CD4-positive, alpha-beta T cell (primary cell): ENCODE measurements around the gene TBC1D22A. TPM values are rescaled to one million over a fixed set of nuclear protein-coding genes. Genes with fewer than 3 reads are reported as not detected.

Experiments
- ATAC-seq: fragments of 200-7000 bp; cut with Tn5 transposase; one replicate; pipeline ENCODE4 v1.10.0; 2022; ENCODE audit warnings: mild to moderate bottlenecking; ENCODE audit not compliant: poor library complexity
- CTCF ChIA-PET: fragments of 350-600 bp; sonication (Branson Sonifier 250); formaldehyde crosslinking; loops from one replicate; lab custom pipeline; 2021; ENCODE audit warnings: antibody characterized with exemption, inconsistent platforms; lab: Charles Lee
- POLR2A ChIA-PET: fragments of 350-600 bp; sonication (Branson Sonifier 250); formaldehyde crosslinking; loops from one replicate; lab custom pipeline; 2021; ENCODE audit warnings: antibody characterized with exemption, inconsistent platforms; lab: Charles Lee
- DNase-seq, 14 experiments: peaks; one replicate each; pipeline ENCODE4 v3.0.0-alpha.2; 2013 to 2020; ENCODE audit warnings: mixed read lengths in 2 of 14
- H3K27ac ChIP-seq, 2 donors: one replicate each; pipeline versions ENCODE4 v1.5.1 to v1.7.0; 2013; ENCODE audit warnings: low read length in 2 of 2, low read depth in 1 of 2, mild to moderate bottlenecking in 1 of 2
- H3K27me3 ChIP-seq, 2 experiments: 1 replicate in 1 of 2; 2 replicates in 1 of 2; pipeline versions ENCODE4 v1.6.1 to v1.7.0; 2013; ENCODE audit warnings: low read length in 2 of 2, control low read depth in 1 of 2, mild to moderate bottlenecking in 1 of 2, moderate library complexity in 1 of 2; ENCODE audit not compliant: insufficient read depth in 2 of 2, control insufficient read depth in 1 of 2
- H3K36me3 ChIP-seq: one replicate; pipeline ENCODE4 v1.6.1; 2013; ENCODE audit warnings: low read length, control low read depth; ENCODE audit not compliant: insufficient read depth
- H3K4me1 ChIP-seq: one replicate; pipeline ENCODE4 v1.6.1; 2013; ENCODE audit warnings: low read length, control low read depth; ENCODE audit not compliant: insufficient read depth
- H3K4me3 ChIP-seq: one replicate; pipeline ENCODE4 v1.5.1; 2013; ENCODE audit warnings: mild to moderate bottlenecking, low read length, moderate library complexity
- H3K9me3 ChIP-seq, 2 experiments: 1 replicate in 1 of 2; 2 replicates in 1 of 2; pipeline versions ENCODE4 v1.6.1 to v1.7.0; 2013; ENCODE audit warnings: low read length in 2 of 2, mild to moderate bottlenecking in 2 of 2, control low read depth in 1 of 2, moderate library complexity in 1 of 2; ENCODE audit not compliant: control insufficient read depth in 1 of 2, insufficient read depth in 1 of 2
- H3K27ac Mint-ChIP-seq: one replicate; pipeline ENCODE4 v1.8.0; 2020; ENCODE audit warnings: mixed read lengths
- H3K27me3 Mint-ChIP-seq: one replicate; pipeline ENCODE4 v1.8.0; 2021; ENCODE audit warnings: mixed read lengths
- H3K36me3 Mint-ChIP-seq: one replicate; pipeline ENCODE4 v1.8.0; 2021; ENCODE audit warnings: low read depth, mixed read lengths
- H3K4me1 Mint-ChIP-seq: one replicate; pipeline ENCODE4 v1.8.0; 2021; ENCODE audit warnings: low read depth, mixed read lengths
- H3K4me3 Mint-ChIP-seq: one replicate; pipeline ENCODE4 v1.8.0; 2020; ENCODE audit warnings: mild to moderate bottlenecking, mixed read lengths
- H3K9me3 Mint-ChIP-seq: one replicate; pipeline ENCODE4 v1.8.0; 2020; ENCODE audit warnings: mixed read lengths
- intact Hi-C, 2 experiments: fragments of 100-400 bp; cut with DNase I in 1 of 2; cut with micrococcal nuclease in 1 of 2; formaldehyde crosslinking; loops; one replicate each; pipeline versions ENCODE4 v1.15.1 to v1.9.0; 2023 to 2025; cut with DNase I, micrococcal nuclease
- total RNA-seq, 174 experiments: library from RNA in 2 of 174; stranded (reverse) in 2 of 174; gene quantifications; one replicate each; pipeline ENCODE4 v1.2.3 and lab custom pipeline; 2021 to 2026
- TF ChIP-seq, protein P1 (sequence below): fragments of 200-600 bp; IDR thresholded peaks from one replicate; pipeline ENCODE4 v1.8.0; 2022; ENCODE audit warnings: antibody characterized with exemption, mild to moderate bottlenecking

The TBC1D22A gene
- total RNA-seq, 2 experiments from 2014 or later, result 27.1 to 31.7 TPM

DNA sequence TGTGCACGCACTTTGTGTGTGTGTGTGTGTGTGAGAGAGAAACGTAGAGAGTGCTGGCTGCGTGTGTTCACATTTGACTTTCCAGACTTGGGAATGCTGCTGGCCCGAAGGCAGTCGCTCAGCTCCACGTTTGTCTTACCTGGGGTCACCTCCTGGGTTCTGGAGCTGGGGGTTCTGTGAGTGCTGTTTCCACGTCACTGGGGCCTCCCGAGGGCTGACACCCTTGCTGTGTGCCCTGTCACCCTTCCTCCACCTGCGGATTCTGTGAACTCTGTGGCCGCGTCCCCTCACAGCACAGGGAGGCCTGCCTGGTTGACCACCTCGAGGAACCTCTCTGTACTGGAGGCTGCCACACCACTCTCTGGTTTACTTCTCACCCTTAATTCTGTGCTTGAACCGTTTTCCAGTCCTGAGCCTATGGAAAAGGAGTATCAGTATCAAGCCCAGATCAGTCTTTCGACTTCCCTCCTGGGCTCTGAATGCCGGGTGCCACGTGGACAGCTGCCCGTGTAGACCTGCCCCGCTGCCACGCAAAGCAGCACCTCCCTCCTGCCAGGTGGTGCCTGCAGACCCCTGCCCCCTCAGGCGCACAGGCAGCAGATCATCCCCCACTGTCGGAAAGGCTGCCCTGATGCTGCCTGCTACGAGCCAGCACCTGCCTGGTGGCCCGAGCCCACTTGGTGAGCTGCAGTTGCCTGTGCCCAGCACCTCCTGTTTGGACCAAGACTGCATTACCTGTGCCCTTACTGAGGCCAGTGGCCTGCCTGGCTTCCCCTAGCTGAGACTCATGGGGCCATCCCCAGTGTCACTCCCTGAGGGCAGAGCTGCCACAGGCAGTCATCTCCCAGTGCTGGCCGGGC, 233.3 kb downstream of the TBC1D22A start:
- DNase-seq (no peak), ATAC-seq (no peak)
- no peaks in the 10 kb centered on the region for H3K9me3 Mint-ChIP-seq
- peaks cover 39% of the 10 kb centered on the region for H3K36me3 ChIP-seq
- POLR2A ChIA-PET, result no interaction called here
- no peak overlapping the region for H3K4me3 ChIP-seq
- CTCF ChIA-PET, result interaction anchor here (0.5 kb wide), 1 partner anchor 1941 kb away, joined by 4 read pairs; no protein-coding TSS in a partner anchor
- H3K9me3 ChIP-seq, result no peaks in the 10 kb centered on the region
- TF ChIP-seq, protein P1, sequence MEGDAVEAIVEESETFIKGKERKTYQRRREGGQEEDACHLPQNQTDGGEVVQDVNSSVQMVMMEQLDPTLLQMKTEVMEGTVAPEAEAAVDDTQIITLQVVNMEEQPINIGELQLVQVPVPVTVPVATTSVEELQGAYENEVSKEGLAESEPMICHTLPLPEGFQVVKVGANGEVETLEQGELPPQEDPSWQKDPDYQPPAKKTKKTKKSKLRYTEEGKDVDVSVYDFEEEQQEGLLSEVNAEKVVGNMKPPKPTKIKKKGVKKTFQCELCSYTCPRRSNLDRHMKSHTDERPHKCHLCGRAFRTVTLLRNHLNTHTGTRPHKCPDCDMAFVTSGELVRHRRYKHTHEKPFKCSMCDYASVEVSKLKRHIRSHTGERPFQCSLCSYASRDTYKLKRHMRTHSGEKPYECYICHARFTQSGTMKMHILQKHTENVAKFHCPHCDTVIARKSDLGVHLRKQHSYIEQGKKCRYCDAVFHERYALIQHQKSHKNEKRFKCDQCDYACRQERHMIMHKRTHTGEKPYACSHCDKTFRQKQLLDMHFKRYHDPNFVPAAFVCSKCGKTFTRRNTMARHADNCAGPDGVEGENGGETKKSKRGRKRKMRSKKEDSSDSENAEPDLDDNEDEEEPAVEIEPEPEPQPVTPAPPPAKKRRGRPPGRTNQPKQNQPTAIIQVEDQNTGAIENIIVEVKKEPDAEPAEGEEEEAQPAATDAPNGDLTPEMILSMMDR, result no peak
- intact Hi-C loops, result no loop called here
- H3K4me3 Mint-ChIP-seq, result no peak overlapping the region
- peaks cover 2% of the 10 kb centered on the region for H3K4me1 ChIP-seq
- H3K27ac Mint-ChIP-seq, result no peak overlapping the region
- H3K27me3 Mint-ChIP-seq, result no peaks in the 10 kb centered on the region
- H3K27me3 ChIP-seq, result no peaks in the 10 kb centered on the region
- H3K36me3 Mint-ChIP-seq, result peaks cover 58% of the 10 kb centered on the region
- no peak overlapping the region for H3K27ac ChIP-seq
- H3K4me1 Mint-ChIP-seq, result peaks cover 9% of the 10 kb centered on the region

DNA sequence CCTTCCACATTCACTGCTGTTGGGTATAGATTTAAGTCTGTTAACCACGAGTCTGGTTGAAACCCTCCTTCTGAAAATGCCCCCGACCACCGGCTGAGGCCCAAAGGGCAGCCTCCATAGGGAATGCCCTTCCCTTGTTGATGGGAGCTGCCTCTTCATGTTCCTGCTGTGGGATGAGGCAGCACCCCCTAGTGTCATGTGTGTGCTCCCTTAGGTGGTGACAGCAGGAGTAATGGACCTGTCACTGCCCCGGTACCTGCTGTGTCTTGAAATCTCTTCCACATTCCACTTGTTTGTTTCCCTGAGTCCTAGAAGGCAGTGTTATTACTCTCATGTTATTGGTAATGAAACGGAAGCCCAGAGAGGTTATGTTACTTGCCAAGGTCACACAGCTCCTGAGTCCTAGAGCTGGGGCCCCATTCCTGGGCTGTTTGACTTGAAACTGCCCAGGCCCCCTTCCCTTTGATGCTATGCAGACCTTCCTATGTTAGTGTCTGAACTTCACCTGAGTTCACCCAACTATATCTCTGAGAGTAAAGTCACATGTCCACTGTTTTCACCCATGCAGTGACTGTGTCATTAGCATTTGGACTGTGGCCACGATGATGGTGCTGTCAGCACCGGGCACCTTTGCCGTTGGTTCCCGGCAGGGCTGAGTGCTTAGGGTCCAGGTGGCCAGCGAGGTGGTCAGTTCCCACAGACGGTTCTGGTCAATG, 234.3 kb downstream of the TBC1D22A start:
- Histone ChIP-seq H3K36me3 (peaks cover 39% of the 10 kb centered on the region), H3K27me3 (no peaks in the 10 kb centered on the region), H3K9me3 (no peaks in the 10 kb centered on the region), H3K4me1 (peaks cover 2% of the 10 kb centered on the region), H3K4me3 (no peak overlapping the region), H3K27ac (no peak overlapping the region)
- ATAC-seq, result no peak
- intact Hi-C loops, result no loop called here
- no peak for DNase-seq
- POLR2A ChIA-PET, result no interaction called here
- Mint-ChIP-seq H3K27me3 (no peaks in the 10 kb centered on the region), H3K9me3 (no peaks in the 10 kb centered on the region), H3K4me1 (peaks cover 9% of the 10 kb centered on the region), H3K27ac (no peak overlapping the region), H3K4me3 (no peak overlapping the region), H3K36me3 (peaks cover 49% of the 10 kb centered on the region)
- CTCF ChIA-PET, result interaction anchor here (0.5 kb wide), 1 partner anchor 1942 kb away, joined by 4 read pairs; no protein-coding TSS in a partner anchor
- TF ChIP-seq, protein P1, result no peak

GRCh38 chr22:46997311-46997970, 235.0 kb downstream of the TBC1D22A start:
- Mint-ChIP-seq H3K27me3 (no peaks in the 10 kb centered on the region), H3K27ac (no peak overlapping the region), H3K9me3 (no peaks in the 10 kb centered on the region), H3K36me3 (peaks cover 45% of the 10 kb centered on the region), H3K4me1 (peaks cover 9% of the 10 kb centered on the region), H3K4me3 (no peak overlapping the region)
- CTCF ChIA-PET, result no interaction called here
- TF ChIP-seq, protein P1, result no peak
- Histone ChIP-seq H3K27ac (no peak overlapping the region), H3K27me3 (no peaks in the 10 kb centered on the region), H3K4me1 (peaks cover 2% of the 10 kb centered on the region), H3K36me3 (peaks cover 33% of the 10 kb centered on the region), H3K4me3 (no peak overlapping the region), H3K9me3 (no peaks in the 10 kb centered on the region)
- DNase-seq, result no peak
- no peak for ATAC-seq
- intact Hi-C loops, result no loop called here
- POLR2A ChIA-PET, result no interaction called here
